ENCODE data around the gene CAST. TPM values are rescaled to one million over a fixed set of nuclear protein-coding genes. Genes with fewer than 3 reads are reported as not detected.

The CAST gene
- polyA plus RNA-seq, 2 of the 4 experiments (the other 2 are of a cell fraction), result 163 to 257 TPM

GRCh38 chr5:96692441-96692840, 30.3 kb downstream of the CAST start:
- 0 out of 6 replicates have a peak overlapping the region, but pooled peaks of 1 of the 2 experiments have one; percentile 10 for H3K27ac ChIP-seq
- no peaks in the 10 kb centered on the region for H3K9me3 ChIP-seq
- FAIRE-seq, result no peak
- no peak overlapping the region; the same call in 2 of the 3 replicates for H3K4me2 ChIP-seq
- 90% methylated on average over 2 of the region's 2 CpGs for WGBS (ENCODE audit: missing lambda C conversion rate)
- no peak overlapping the region for H3K4me3 ChIP-seq
- DNase-seq (ENCODE audit: low read depth in 1 of 2, low spot score in 1 of 2), result peak in 1 of 2 experiments; percentile 51
- peaks cover 28% of the 10 kb centered on the region; the same call in 2 of the 3 replicates for H3K4me1 ChIP-seq
- TF ChIP-seq ATOH8 (CRISPR knock-in tag; IDR thresholded peaks at IDR 0.05; ENCODE audit: low read depth) (no peak), MYC (IDR thresholded peaks at IDR 0.05; ENCODE audit: borderline replicate concordance, low read length) (no peak)
- CTCF ChIA-PET, result interaction anchor here (1.6 to 13.6 kb wide), 3 partner anchors 30 to 347 kb away, joined by 4 to 155 read pairs (median 10); partner anchors contain the start of gene CAST
- POLR2A ChIA-PET, result interaction anchor here (1.3 kb wide), 1 partner anchor 30 kb away, joined by 5 read pairs; the partner anchor contains the start of gene CAST
- ATAC-seq, result peak; percentile 66 to 81

GRCh38 chr5:96699186-96699820, 37.1 kb downstream of the CAST start:
- DNase-seq (ENCODE audit: low read depth in 1 of 2, low spot score in 1 of 2), result no peak

GRCh38 chr5:96702503-96703383, 40.6 kb downstream of the CAST start:
- peak overlapping the region; percentile 45 for H3K4me3 ChIP-seq
- peak; percentile 81 to 94 for DNase-seq (ENCODE audit: low read depth in 1 of 2, low spot score in 1 of 2)
- ATAC-seq, result peak; percentile 95 to 98
- H3K27ac ChIP-seq, result peak overlapping the region; percentile 56 to 81
- peak overlapping the region; percentile 83 for H3K4me2 ChIP-seq
- no peaks in the 10 kb centered on the region for H3K9me3 ChIP-seq
- POLR2A ChIA-PET, result interaction anchor here (1.0 to 1.2 kb wide), 2 partner anchors 21 to 41 kb away, joined by 3 to 4 read pairs; partner anchors contain the start of gene CAST
- peaks cover 47% of the 10 kb centered on the region for H3K4me1 ChIP-seq
- CTCF ChIA-PET, result interaction anchor here (1.5 to 7.6 kb wide), 6 partner anchors 15 to 357 kb away, joined by 3 to 45 read pairs (median 8); partner anchors contain the start of gene CAST
- WGBS (ENCODE audit: missing lambda C conversion rate), result 40% methylated on average over 46 of the region's 70 CpGs
- FAIRE-seq, result no peak
- TF ChIP-seq ZSCAN20 (CRISPR knock-in tag; IDR thresholded peaks at IDR 0.05) (no peak), ATOH8 (CRISPR knock-in tag; IDR thresholded peaks at IDR 0.05; ENCODE audit: low read depth) (no peak), FOSL2 (IDR thresholded peaks at IDR 0.05) (no peak), FOSL2 (CRISPR knock-in tag; IDR thresholded peaks at IDR 0.05) (peak; percentile 71), KDM1A (IDR thresholded peaks at IDR 0.05; ENCODE audit: low read depth) (no peak), EP300 (IDR thresholded peaks at IDR 0.05) (no peak), GATA3 (IDR thresholded peaks at IDR 0.05; ENCODE audit: borderline replicate concordance) (no peak), TP53 (CRISPR knock-in tag; IDR thresholded peaks at IDR 0.05) (no peak), HMGXB4 (CRISPR knock-in tag; IDR thresholded peaks at IDR 0.05; ENCODE audit: borderline replicate concordance) (no peak), USF2 (IDR thresholded peaks at IDR 0.05) (peak; percentile 83), MYC (IDR thresholded peaks at IDR 0.05; ENCODE audit: borderline replicate concordance, low read length) (peak; percentile 70; the same call in 1 of the 2 replicates), BHLHE40 (IDR thresholded peaks at IDR 0.05; ENCODE audit: low read depth, low read length) (0 out of 2 replicates have a peak, but pooled peaks have one; percentile 29), MAX (IDR thresholded peaks at IDR 0.05) (peak; percentile 91)

More at GRCh38 chr5:96699186-96699820, 37.1 kb downstream of the CAST start:
- FAIRE-seq (no peak), ATAC-seq (0 out of 6 replicates have a peak, but pooled peaks of 1 of the 2 experiments have one; percentile 14)
- TF ChIP-seq PHF8 (IDR thresholded peaks at IDR 0.05; ENCODE audit: borderline replicate concordance, low read depth) (no peak), USF2 (IDR thresholded peaks at IDR 0.05) (peak; percentile 23; the same call in 1 of the 2 replicates)
- H3K9me3 ChIP-seq, result no peaks in the 10 kb centered on the region
- peaks cover 47% of the 10 kb centered on the region for H3K4me1 ChIP-seq
- ChIA-PET CTCF (interaction anchor here (2.8 to 7.6 kb wide), 2 partner anchors 11 to 85 kb away, joined by 9 to 45 read pairs; no protein-coding TSS in a partner anchor), POLR2A (no interaction called here)
- H3K4me3 ChIP-seq, result no peak overlapping the region
- H3K4me2 ChIP-seq, result no peak overlapping the region
- WGBS (ENCODE audit: missing lambda C conversion rate), result 69% methylated on average over 3 of the region's 3 CpGs
- H3K27ac ChIP-seq, result no peak overlapping the region
